ENCODE results near the gene HHLA2.

Gene HHLA2

GRCh38 chr3:108420926-108421325, 124.6 kb downstream of the HHLA2 start:
- H3K9me3 ChIP-seq (ENCODE audit: severe bottlenecking), result no peaks in the 10 kb centered on the region
- DNase-seq, result no peak
- no peaks in the 10 kb centered on the region for H3K27me3 ChIP-seq (ENCODE audit: insufficient read depth, low read depth, severe bottlenecking)
- H3K27ac ChIP-seq, result no peak overlapping the region
- TF ChIP-seq CTCF (IDR thresholded peaks at IDR 0.05; ENCODE audit: low read depth, low read length), result no peak
- H3K36me3 ChIP-seq, result no peaks in the 10 kb centered on the region
- H3K4me3 ChIP-seq (ENCODE audit: low read depth, low read length), result no peak overlapping the region
